Bone marrow (tissue), 2 donors: ENCODE measurements around the gene ZNF407.

Experiments used
- DNase-seq, 2 donors: peaks; one replicate each; lab custom pipeline; 2025; lab: John Stamatoyannopoulos, UW

The ZNF407 gene

GRCh38 chr18:74929110-74929509 lies 331.4 kb downstream of the ZNF407 start:
- DNase-seq, result no peak

DNA sequence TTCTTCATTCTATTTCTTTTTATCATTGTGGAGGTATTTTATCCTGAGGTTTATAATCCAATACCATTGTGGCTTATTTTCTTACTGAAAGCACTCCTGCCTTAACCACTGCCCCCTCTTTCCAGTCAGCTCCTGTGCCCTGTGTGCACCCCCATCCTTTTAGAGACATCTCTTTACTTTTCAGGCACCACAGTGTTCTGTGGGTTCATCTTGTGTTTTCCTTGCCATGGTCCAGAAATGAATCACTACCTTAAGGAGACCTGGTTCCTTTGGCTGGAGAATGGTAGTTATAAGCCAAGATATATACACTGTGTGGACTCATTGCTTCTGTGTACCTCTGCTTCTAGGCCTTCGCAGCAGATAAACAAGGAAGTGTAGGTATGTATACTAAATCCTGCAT lies 332.9 kb downstream of the ZNF407 start:
- no peak for DNase-seq

GRCh38 chr18:74933930-74934329 lies 336.3 kb downstream of the ZNF407 start:
- DNase-seq, result no peak

DNA sequence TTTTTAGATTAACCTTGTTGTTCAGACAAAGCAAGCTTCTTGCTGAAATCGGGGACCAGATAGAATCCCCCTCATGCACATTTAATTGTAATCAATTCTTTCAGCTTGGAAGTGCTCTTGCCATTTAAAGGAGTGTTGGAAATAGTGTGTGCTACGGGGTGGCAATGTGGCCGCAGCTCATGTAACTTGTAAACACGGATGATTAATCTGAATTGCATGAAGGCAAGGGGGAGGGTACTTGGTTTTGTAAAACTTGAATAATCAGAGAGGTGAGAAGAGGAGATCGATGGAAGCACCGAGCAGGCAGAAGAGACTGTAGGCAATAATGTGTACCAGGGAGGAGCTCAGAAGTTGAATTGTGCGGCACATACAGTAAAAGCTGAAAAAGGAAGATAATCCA lies 337.8 kb downstream of the ZNF407 start:
- DNase-seq, result no peak

GRCh38 chr18:74936343-74936742 lies 338.7 kb downstream of the ZNF407 start:
- DNase-seq, result no peak

DNA sequence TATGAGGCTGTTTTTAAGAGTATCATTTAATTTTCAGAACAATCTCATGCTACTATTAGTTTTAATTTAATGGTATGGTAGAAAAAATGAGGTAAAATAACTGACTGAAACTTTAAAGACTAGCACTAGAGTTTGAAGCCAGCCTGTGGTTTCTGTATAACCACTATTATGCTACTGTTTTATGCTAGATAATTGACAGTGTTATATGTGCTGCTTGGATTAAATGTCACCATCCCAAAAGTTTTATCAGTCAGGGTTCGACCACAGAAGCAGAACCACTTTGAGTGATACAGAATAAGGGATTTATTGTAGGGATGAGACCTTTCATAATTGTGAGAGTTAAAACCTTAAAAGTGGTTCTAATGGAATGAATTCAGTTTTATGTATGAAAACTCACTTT lies 339.6 kb downstream of the ZNF407 start:
- DNase-seq, result no peak

DNA sequence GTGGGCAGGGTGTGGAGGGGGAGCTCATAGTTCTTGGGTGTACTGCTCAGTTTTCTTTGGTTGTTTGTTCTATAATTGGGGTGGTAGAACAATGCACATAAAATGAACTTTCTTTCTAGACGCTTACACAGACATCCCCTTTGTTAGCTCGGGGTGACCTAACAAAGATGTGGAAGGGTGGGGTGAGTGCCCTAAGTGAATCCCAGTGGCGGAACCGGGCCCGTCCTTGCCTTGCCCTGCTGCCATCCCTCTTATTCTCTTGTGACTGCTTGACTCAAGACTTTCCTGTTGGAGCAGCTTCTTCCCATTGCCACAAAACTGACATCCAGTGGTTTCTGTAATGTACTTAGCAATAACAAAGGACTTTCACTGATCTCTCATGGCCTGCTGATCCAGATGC lies 343.2 kb downstream of the ZNF407 start:
- no peak for DNase-seq

DNA sequence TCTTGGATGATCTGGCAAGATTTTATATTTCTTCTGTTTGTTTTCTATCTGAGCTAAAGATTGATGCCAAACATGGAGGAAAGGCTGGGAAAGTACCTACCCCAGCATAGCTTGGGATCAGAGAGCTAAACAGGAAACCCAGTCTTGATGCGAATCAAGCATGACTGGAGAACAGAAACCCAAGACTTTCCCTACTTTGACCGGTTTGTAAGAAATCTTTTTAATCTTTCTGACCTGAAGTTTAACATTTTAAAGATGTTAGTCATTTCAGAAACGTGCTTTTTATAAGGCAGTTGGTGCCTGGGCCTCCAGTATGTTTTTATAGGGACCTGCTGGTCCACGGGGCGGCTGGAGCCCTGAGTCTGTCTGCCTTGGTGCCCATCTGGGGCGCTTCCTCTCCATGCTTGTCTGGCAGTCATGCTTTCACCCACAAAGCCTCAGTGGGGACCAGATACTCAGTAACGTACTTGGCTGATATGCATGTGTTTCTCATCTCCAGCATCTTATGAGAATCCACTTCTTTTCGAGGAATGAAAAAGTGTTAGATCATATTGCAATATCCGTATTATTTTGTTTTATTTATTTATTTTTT lies 344.7 kb downstream of the ZNF407 start:
- DNase-seq, result no peak

GRCh38 chr18:74944676-74945075 lies 347.0 kb downstream of the ZNF407 start:
- DNase-seq, result no peak

DNA sequence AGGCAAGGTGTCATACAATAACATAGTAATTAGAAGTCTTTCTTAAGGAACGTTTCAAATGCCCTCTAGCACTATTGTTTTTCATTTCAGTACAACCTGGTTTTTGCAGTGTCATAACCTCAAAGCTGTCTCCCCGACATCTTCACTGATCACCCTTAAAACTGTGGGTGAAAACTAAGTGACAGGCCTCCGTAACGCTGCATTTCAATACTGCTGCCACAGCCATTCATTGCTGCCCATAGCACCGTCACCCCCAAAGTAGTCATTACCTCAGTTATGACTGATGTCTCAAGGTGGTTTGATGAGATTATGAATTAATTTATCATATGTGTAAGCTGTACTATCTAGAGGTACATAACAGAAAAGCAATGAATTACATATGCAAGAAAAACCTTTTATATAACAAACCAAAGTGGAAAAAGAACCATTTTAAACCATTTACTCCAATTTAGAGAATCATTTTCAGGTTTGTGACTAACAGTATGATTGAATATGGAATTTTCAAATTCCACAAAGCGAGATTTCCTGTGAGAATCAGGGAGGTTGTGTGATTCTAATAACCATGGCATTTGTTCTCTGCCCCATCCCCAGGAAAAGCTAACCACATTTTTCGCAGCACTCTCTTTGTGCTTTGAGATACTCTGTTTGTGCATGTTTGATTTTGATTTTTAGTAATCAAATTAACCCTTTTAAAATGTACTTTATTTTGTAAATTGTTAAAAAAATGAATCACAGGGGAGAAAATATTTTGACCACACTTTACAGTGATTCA lies 348.3 kb downstream of the ZNF407 start:
- no peak for DNase-seq

- no peak for DNase-seq
These were observed 349.1 kb downstream of the ZNF407 start for GRCh38 chr18:74946646-74947375.

DNA sequence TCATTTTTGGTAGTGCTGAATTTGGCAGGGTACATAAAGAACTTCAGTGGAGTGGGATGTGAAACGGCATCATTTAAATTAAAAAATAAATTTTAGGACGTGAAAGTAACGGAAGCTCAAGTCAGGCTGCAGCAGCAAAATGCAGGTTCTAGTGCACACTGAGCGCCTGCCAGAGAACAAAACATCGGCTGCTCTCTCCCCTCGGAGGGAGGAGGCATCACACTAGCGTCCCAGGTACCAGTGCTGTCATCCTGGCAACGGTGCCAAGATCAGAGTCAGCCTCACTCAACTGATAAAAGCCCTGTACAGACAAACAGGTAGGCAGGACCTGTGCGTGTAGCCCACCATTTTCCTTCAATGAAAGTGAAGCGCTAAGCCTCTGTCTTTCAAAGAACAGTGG lies 349.7 kb downstream of the ZNF407 start:
- DNase-seq, result no peak

DNA sequence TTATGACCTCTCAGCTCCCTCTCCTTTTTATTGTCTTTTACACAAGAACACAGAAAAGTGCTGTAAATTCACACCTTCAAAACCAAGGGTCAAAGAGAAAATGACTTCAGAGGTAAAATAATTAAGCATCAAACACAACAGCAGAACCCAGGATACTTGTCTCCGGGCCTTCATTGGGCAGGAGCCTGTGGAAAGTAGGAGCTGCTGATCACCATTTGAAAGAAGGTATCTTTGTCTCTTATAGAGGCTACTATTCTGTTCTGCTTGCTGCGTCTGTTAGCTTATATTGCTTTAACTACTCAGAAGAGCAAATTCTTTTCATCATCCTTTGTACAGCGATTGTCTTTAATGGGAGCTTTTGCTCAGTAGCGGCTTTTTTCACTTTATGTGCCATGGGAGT lies 350.2 kb downstream of the ZNF407 start:
- no peak for DNase-seq

- no peak for DNase-seq
These were observed 351.9 kb downstream of the ZNF407 start for GRCh38 chr18:74949611-74950010.

GRCh38 chr18:74950479-74950878 lies 352.8 kb downstream of the ZNF407 start:
- no peak for DNase-seq

DNA sequence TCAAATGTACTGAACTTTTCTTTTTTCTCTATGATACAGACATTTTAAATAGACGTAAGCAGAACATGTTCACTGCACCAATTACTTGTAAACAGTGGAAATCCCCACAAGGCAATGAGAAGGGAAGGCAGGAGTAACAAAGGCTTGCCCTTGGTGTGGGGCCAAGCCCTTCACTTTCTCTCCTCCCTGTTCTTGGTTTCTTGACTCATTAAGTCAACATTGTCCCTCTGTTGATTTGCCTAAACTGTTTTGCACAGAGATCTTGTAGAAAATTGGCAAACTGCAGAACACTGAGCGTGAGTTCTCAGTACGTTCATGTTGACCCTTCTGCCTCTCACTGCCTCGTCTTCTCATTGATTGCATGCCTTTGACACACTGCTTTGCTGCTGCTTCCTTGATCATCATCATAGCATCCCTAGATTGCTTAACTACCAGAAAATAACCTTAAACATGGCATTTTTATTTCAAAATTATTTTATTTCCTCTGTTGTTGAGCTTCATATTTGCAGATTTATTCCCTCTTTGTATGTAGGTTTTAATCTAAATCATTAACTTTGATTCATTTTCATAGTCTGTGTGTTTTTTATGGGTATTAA lies 353.6 kb downstream of the ZNF407 start:
- DNase-seq, result no peak

- DNase-seq, result no peak
These were observed 360.0 kb downstream of the ZNF407 start for GRCh38 chr18:74957588-74958224.

DNA sequence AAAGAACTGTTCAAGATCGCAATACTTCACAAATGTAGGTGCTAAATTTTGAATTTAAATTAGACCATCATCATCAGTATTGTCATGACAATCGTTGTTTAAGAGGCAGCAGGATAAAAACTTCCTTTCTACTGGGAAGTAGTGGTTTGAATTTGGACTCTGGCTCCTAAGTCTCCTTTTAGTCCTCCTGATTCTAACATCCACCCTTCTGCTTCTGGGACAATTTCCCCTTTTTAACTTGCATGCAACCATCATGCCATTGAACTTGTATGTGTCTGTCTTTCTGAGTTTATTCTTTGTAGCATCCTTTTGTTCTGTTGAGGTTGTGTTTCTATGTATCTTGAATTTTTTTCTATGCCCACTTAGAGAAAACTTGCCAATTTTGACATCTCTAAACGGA lies 361.5 kb downstream of the ZNF407 start:
- DNase-seq, result no peak

GRCh38 chr18:74961596-74961995 lies 363.9 kb downstream of the ZNF407 start:
- DNase-seq, result no peak

GRCh38 chr18:74963820-74964446 lies 366.3 kb downstream of the ZNF407 start:
- no peak for DNase-seq

DNA sequence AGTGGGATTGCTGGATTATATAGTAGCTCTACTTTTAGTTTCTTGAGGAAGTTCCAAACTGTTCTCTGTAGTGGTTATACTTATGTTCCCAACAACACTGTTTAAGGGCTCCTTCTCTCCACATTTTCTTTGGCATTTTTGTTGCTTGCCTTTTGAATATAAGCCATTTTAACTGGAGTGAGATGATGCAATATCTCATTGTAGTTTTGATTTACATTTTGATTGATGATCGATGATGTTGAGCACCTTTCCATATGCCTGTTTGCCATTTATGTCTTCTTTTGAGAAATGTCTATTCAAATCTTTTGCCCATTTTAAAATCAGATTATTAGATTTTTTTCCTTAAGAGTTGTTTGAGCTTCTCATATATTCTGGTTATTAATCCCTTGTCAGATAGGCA lies 368.0 kb downstream of the ZNF407 start:
- no peak for DNase-seq

DNA sequence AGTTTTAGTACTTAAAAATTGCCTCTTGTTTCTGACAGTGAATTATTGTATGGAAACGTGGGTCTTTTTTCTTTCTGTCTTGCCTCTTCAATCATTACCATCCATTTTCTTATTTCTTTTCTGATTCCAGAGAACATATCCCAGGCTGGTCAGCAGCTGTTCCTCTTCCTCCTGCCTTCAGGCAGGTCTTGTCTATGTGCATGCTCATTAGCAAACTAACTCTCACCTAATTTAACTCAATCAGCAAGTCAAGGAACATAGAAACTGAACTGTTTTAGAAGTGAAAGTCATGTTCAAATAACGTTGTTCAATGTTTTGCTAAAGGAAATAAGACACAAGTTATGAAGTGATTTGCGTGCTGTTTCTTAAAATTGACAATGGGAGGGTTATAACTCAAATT lies 369.8 kb downstream of the ZNF407 start:
- DNase-seq, result no peak
